ENCODE measurements around the gene TMEM176B.

TMEM176B gene

GRCh38 chr7:150801242-150801945, 1.2 kb upstream of the TMEM176B start:
- no peak for TF ChIP-seq CTCF (IDR thresholded peaks at IDR 0.05)
- H3K4me1 ChIP-seq (ENCODE audit: control insufficient read depth in 1 of 2, insufficient read depth in 1 of 2, low read depth in 1 of 2, low read length in 1 of 2), result no peaks in the 10 kb centered on the region
- H3K27me3 ChIP-seq, result peaks cover 90% of the 10 kb centered on the region
- no peaks in the 10 kb centered on the region for H3K36me3 ChIP-seq
- H3K9me3 ChIP-seq, result no peaks in the 10 kb centered on the region
- H3K27ac ChIP-seq, result no peak overlapping the region
- no peak overlapping the region for H3K4me3 ChIP-seq (ENCODE audit: low read depth in 1 of 2, low read length in 1 of 2)

- Histone ChIP-seq H3K36me3 (no peaks in the 10 kb centered on the region), H3K9me3 (no peaks in the 10 kb centered on the region), H3K27ac (no peak within 1 kb of the TSS), H3K4me3 (ENCODE audit: low read depth in 1 of 2, low read length in 1 of 2) (no peak within 1 kb of the TSS), H3K4me1 (ENCODE audit: control insufficient read depth in 1 of 2, insufficient read depth in 1 of 2, low read depth in 1 of 2, low read length in 1 of 2) (no peaks in the 10 kb centered on the region), H3K27me3 (peaks cover 91% of the 10 kb centered on the region)
- no peak for TF ChIP-seq CTCF (IDR thresholded peaks at IDR 0.05)
These were observed 547 bp upstream of the TMEM176B start, which contains the start of gene TMEM176A for GRCh38 chr7:150800581-150801241. Gene TMEM176A (plus strand): TSS chr7:150800769. CDS start chr7:150801551, 782 bp downstream.

GRCh38 chr7:150799156-150799555, 1.0 kb downstream of the TMEM176B start:
- Histone ChIP-seq H3K4me3 (ENCODE audit: low read depth in 1 of 2, low read length in 1 of 2) (no peak overlapping the region), H3K27me3 (peaks cover 100% of the 10 kb centered on the region)

GRCh38 chr7:150797661-150798060, 2.5 kb downstream of the TMEM176B start:
- Histone ChIP-seq H3K4me3 (ENCODE audit: low read depth in 1 of 2, low read length in 1 of 2) (no peak overlapping the region), H3K27me3 (peaks cover 85% of the 10 kb centered on the region), H3K4me1 (ENCODE audit: control insufficient read depth in 1 of 2, insufficient read depth in 1 of 2, low read depth in 1 of 2, low read length in 1 of 2) (no peaks in the 10 kb centered on the region), H3K9me3 (no peaks in the 10 kb centered on the region), H3K27ac (no peak overlapping the region), H3K36me3 (no peaks in the 10 kb centered on the region)
- TF ChIP-seq CTCF (IDR thresholded peaks at IDR 0.05), result no peak

More at GRCh38 chr7:150799156-150799555, 1.0 kb downstream of the TMEM176B start:
- TF ChIP-seq CTCF (IDR thresholded peaks at IDR 0.05), result no peak
- Histone ChIP-seq H3K9me3 (no peaks in the 10 kb centered on the region), H3K27ac (no peak overlapping the region), H3K4me1 (ENCODE audit: control insufficient read depth in 1 of 2, insufficient read depth in 1 of 2, low read depth in 1 of 2, low read length in 1 of 2) (no peaks in the 10 kb centered on the region), H3K36me3 (no peaks in the 10 kb centered on the region)

- Histone ChIP-seq H3K36me3 (no peaks in the 10 kb centered on the region), H3K27me3 (peaks cover 45% of the 10 kb centered on the region), H3K9me3 (no peaks in the 10 kb centered on the region), H3K4me1 (ENCODE audit: control insufficient read depth in 1 of 2, insufficient read depth in 1 of 2, low read depth in 1 of 2, low read length in 1 of 2) (no peaks in the 10 kb centered on the region), H3K4me3 (ENCODE audit: low read depth in 1 of 2, low read length in 1 of 2) (no peak overlapping the region), H3K27ac (no peak overlapping the region)
- no peak for TF ChIP-seq CTCF (IDR thresholded peaks at IDR 0.05)
These were observed 6.5 kb downstream of the TMEM176B start for GRCh38 chr7:150793569-150794238.

Measured in neutrophil (primary cell).